Fibroblast of lung (primary cell): ENCODE measurements around the gene CHMP4A. TPM values are rescaled to one million over a fixed set of nuclear protein-coding genes. Genes with fewer than 3 reads are reported as not detected.

ENCODE experiments used
- DNase-seq, 2 donors: peaks; one replicate each; pipeline versions ENCODE4 v3.0.0 to v3.0.0-alpha.2; 2010; ENCODE audit warnings: low read depth in 2 of 2
- H2AFZ ChIP-seq: 2 replicates; pipeline ENCODE4 v1.5.1; 2012; ENCODE audit warnings: low read length, control low read depth, inconsistent platforms
- H3K27ac ChIP-seq: 2 replicates; pipeline ENCODE4 v1.5.1; 2011; ENCODE audit warnings: low read length, control low read depth; ENCODE audit not compliant: insufficient read depth
- H3K27me3 ChIP-seq: 2 replicates; pipeline ENCODE4 v1.5.1; 2011; ENCODE audit warnings: mild to moderate bottlenecking, low read length; ENCODE audit not compliant: control insufficient read depth, insufficient read depth
- H3K36me3 ChIP-seq: 2 replicates; pipeline ENCODE4 v1.5.1; 2011; ENCODE audit warnings: low read length; ENCODE audit not compliant: control insufficient read depth, insufficient read depth
- H3K4me1 ChIP-seq: 2 replicates; pipeline ENCODE4 v1.5.1; 2011; ENCODE audit warnings: low read length; ENCODE audit not compliant: control insufficient read depth, insufficient read depth; ENCODE audit errors: extremely low read depth
- H3K4me2 ChIP-seq: 2 replicates; pipeline ENCODE4 v1.5.1; 2011; ENCODE audit warnings: low read length, control low read depth; ENCODE audit not compliant: insufficient read depth; ENCODE audit errors: extremely low read depth
- H3K4me3 ChIP-seq, 4 experiments: fragments of 200-600 bp in 1 of 4; sonication (generic) in 1 of 4; replicated peaks in 1 of 4; 2 replicates each; pipeline ENCODE4 v1.5.1; 2011 to 2016; ENCODE audit warnings: low read length in 4 of 4, low read depth in 3 of 4, mild to moderate bottlenecking in 3 of 4, control low read depth in 2 of 4, inconsistent platforms in 1 of 4, mixed read lengths in 1 of 4; ENCODE audit not compliant: insufficient read depth in 1 of 4; ENCODE audit errors: control extremely low read depth in 1 of 4
- H3K79me2 ChIP-seq: 2 replicates; pipeline ENCODE4 v1.5.1; 2012; ENCODE audit warnings: mild to moderate bottlenecking, low read length, inconsistent platforms; ENCODE audit not compliant: control insufficient read depth, insufficient read depth
- H3K9ac ChIP-seq: 2 replicates; pipeline ENCODE4 v1.5.1; 2011; ENCODE audit warnings: mild to moderate bottlenecking, low read length, control low read depth; ENCODE audit not compliant: insufficient read depth
- H3K9me3 ChIP-seq: 2 replicates; pipeline ENCODE4 v1.5.1; 2012; ENCODE audit warnings: low read depth, low read length; ENCODE audit not compliant: control insufficient read depth, insufficient read depth
- H4K20me1 ChIP-seq: 2 replicates; pipeline ENCODE4 v1.5.1; 2011; ENCODE audit warnings: low read length; ENCODE audit not compliant: control insufficient read depth, insufficient read depth; ENCODE audit errors: extremely low read depth
- CTCF ChIP-seq, 2 donors: IDR thresholded peaks in 1 of 2; conservative IDR thresholded peaks in 1 of 2; 1 replicate in 1 of 2; 2 replicates in 1 of 2; pipeline ENCODE4 v1.5.1; 2011 to 2012; ENCODE audit warnings: low read length in 2 of 2, control low read depth in 1 of 2, inconsistent platforms in 1 of 2, low read depth in 1 of 2, mild to moderate bottlenecking in 1 of 2
- EZH2 ChIP-seq: IDR thresholded peaks from 2 replicates; pipeline ENCODE4 v1.5.1; 2012; ENCODE audit warnings: low read length, control low read depth, mild to moderate bottlenecking; ENCODE audit errors: missing control alignments
- polyA plus RNA-seq, 2 donors: library from polyadenylated mRNA; depleted of rRNA in 1 of 2; stranded (reverse) in 1 of 2; unstranded in 1 of 2; fragments of >200 nt; gene quantifications; 2 replicates each; pipeline ENCODE4 v1.2.1, GENCODE V29; 2011 to 2012; ENCODE audit warnings: missing spikeins in 1 of 2
- total RNA-seq: library from RNA; depleted of rRNA; stranded (reverse); fragments of >200 nt; gene quantifications from 2 replicates; pipeline ENCODE4 v1.2.1, GENCODE V29; 2014

CHMP4A gene
- total and polyA plus RNA-seq, 2 donors (not counting 1 experiment from before 2014, with no cell fraction given): 22.1 to 96.8 TPM

- no peaks in the 10 kb centered on the region for H3K9me3 ChIP-seq
- H3K4me2 ChIP-seq: no peak overlapping the region
- no peaks in the 10 kb centered on the region for H4K20me1 ChIP-seq
- TF ChIP-seq EZH2 (no peak), CTCF (conservative IDR thresholded peaks at IDR 0.05 in 1 of 2, IDR thresholded peaks at IDR 0.05 in 1 of 2; ENCODE audit: low read depth in 1 of 2, low read length in 2 of 2) (no peak)
- DNase-seq: peak in 1 of 2 donors; percentile 65
- no peak overlapping the region for H3K4me3 ChIP-seq
- no peaks in the 10 kb centered on the region for H3K79me2 ChIP-seq
- no peaks in the 10 kb centered on the region for H3K36me3 ChIP-seq
- H3K27ac ChIP-seq: no peak overlapping the region
- no peaks in the 10 kb centered on the region for H3K27me3 ChIP-seq
- no peak overlapping the region for H3K9ac ChIP-seq
- peaks cover 2% of the 10 kb centered on the region for H3K4me1 ChIP-seq
- no peak overlapping the region for H2AFZ ChIP-seq
These were observed 38.6 kb upstream of the CHMP4A start for GRCh38 chr14:24251880-24252288.

GRCh38 chr14:24250354-24250753 lies 37.1 kb upstream of the CHMP4A start:
- Histone ChIP-seq H3K79me2 (no peaks in the 10 kb centered on the region), H3K9me3 (no peaks in the 10 kb centered on the region), H3K27me3 (no peaks in the 10 kb centered on the region), H3K4me1 (peaks cover 2% of the 10 kb centered on the region), H3K27ac (no peak overlapping the region), H3K4me3 (no peak overlapping the region), H3K36me3 (no peaks in the 10 kb centered on the region), H3K4me2 (no peak overlapping the region), H3K9ac (no peak overlapping the region), H2AFZ (no peak overlapping the region), H4K20me1 (no peaks in the 10 kb centered on the region)
- no peak for DNase-seq
- TF ChIP-seq EZH2 (no peak), CTCF (conservative IDR thresholded peaks at IDR 0.05 in 1 of 2, IDR thresholded peaks at IDR 0.05 in 1 of 2; ENCODE audit: low read depth in 1 of 2, low read length in 2 of 2) (no peak)

- Histone ChIP-seq H3K27me3 (no peaks in the 10 kb centered on the region), H4K20me1 (no peaks in the 10 kb centered on the region), H3K9me3 (no peaks in the 10 kb centered on the region), H2AFZ (no peak overlapping the region), H3K4me2 (no peak overlapping the region), H3K36me3 (no peaks in the 10 kb centered on the region), H3K27ac (no peak overlapping the region), H3K4me1 (peaks cover 2% of the 10 kb centered on the region), H3K9ac (no peak overlapping the region), H3K79me2 (no peaks in the 10 kb centered on the region), H3K4me3 (no peak overlapping the region)
- TF ChIP-seq EZH2: no peak
- TF ChIP-seq CTCF (conservative IDR thresholded peaks at IDR 0.05 in 1 of 2, IDR thresholded peaks at IDR 0.05 in 1 of 2; ENCODE audit: low read depth in 1 of 2, low read length in 2 of 2): no peak
- DNase-seq: no peak
These were observed 36.1 kb upstream of the CHMP4A start for GRCh38 chr14:24249230-24250021.
